ENCODE measurements around the gene CCDC57.
A peak's percentile ranks its signal among the peaks of the same experiment; 100 is the strongest.

CCDC57 gene

DNA sequence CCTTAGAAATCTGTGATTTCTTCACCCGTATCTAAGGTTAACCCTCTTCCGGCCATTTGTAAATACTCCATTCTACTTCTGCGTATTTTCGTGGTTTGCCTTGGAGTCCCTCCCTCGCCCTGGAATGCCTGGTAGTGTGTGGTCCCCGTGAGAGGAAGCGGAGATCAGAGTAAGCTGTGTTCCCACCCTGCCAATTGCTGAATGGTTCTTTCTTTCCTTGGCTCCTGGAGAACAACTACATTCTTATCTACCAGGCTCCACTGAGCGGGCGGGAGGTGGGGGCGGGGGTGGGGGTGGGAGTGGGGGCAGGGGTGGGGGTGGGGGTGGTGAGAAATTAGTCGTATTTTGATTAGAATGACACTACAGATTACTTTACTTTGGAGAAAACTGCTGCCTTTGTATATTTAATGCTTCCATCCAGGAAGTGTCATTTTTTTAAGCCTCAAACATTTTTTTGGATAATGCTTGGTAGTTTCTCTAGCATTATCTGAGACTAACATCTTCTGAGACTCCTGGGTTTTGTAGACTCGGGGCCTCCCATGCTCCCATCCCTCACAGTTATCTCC lies 93.7 kb downstream of the CCDC57 start:
- no peak for DNase-seq

DNA sequence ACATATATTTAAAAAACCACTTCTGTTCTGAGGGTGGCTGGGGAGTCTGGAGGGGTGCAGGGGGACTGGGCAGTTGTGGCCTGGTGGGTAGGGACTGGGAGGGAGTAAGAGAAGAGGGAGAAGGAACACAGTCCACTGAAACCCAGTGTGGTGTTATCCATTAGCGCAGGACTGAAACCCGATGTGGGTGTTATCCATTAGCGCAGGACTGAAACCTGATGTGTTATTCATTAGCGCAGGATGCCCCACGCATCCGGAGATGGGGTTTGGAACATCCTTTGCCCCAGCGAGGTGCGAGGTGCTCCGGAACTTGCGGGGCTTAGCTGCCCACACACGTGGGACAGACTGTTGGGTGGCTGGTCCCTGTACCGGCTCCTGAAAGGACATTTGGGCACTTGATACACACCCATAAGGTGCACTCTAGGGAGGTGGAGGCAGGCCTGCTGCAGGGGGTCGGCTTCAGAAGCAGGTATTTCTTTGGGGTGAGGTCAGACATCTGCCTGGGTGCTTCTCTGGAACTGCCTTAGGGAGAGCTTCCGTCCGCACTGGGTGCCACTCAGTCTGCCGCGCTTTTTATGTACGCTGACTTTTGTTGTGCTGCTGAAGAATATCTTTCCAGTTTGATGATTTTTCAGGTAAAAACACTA lies 94.4 kb downstream of the CCDC57 start:
- no peak for DNase-seq

DNA sequence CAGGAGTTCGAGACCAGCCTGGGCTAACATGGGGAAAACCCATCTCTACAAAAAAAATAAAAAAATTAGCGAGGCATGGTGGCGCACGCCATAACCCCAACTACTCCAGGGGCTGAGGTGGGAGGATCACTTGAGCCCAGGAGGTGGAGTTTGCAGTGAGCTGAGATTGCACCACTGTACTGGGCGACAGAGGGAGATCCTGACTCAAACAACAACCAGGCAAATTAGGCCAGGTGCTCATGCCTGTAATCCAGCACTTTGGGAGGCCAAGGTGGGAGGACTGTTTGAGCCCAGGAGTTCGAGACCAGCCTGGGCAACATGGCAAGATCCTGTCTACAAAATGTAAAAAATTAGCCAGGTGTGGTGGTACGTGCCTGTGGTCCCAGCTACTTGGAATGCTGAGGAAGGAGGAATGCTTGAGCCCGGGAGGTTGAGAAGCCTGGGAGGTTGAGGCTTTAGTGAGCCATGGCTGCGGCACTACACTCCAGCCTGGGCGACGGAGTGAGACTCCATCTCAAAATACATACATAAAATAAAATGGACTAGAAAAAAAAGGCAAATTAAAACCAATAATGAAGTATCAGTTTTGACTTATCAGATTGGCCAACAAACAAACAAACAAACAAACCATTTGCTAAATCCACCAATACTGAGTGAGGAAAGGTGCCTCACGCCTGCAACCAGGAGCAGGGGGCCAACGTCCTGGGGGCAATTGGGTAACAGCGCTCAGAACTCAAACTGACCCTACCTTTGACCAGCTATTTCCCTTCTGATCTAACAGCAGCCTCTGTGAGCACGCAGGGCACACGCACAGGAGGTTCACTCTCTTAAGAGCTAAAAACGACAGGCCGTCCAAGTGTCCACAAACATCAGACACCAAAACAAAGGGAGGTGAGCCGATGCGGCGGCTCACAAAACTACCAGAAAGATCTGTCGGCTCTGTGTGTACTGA lies 95.2 kb downstream of the CCDC57 start:
- no peak for DNase-seq

DNA sequence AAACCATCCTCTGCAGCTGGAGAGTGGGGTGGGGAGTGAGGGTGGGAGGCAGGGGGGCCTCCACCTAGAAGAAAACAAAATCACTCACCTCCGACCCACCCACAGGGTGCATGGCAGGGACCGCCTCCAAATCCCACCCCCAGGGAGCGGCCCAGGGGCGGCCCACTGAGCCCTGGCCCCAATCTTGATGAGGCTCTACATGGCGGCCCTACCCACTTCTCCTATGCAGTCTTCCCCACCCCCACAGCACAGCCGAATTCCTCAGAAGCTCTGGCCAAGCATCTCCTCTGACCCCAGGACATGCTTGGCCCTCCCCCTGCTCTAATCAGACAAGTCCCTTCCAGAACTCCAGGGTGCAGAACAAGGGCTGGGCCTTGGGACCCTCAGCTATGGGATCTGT lies 96.4 kb downstream of the CCDC57 start:
- no peak for DNase-seq

DNA sequence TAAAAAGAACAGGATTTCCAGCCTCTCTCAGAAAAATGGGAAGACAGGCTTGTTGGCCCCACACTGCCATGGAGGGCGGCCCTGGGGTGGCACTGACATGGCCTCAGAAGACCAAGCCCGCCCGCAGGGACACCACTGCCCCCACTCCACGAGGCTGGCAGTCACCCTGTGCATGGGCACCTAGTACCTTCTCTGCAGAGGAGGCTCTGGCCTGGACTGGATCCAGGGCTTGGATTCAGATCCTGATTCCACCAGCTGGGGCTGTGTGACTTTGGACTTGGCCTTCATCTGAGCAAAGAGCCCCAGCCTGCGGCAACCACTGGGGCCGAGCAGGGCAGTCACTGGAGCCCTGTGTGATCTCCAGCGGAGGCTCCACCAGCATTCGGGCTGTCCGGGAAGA lies 97.8 kb downstream of the CCDC57 start:
- DNase-seq, result no peak

DNA sequence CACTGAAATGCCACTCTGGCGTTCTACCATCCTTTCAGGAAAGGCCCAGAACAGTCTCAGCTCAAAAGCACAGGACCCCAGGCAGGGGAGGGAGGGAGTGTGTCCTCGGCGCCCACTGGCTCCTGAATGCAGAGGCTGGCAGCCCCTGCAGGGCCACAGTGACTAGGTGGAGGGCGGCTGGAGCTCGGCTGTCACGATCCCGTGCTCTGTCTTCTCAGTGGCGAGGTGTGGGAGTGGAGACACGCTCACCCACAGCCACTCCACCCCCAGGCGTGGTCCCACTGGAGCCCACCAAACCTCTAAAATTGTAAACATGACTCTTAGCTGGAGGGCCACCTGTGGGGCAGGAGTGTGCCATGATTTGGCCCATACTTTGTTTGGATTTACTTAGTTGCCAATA lies 98.2 kb downstream of the CCDC57 start:
- DNase-seq, result no peak

DNA sequence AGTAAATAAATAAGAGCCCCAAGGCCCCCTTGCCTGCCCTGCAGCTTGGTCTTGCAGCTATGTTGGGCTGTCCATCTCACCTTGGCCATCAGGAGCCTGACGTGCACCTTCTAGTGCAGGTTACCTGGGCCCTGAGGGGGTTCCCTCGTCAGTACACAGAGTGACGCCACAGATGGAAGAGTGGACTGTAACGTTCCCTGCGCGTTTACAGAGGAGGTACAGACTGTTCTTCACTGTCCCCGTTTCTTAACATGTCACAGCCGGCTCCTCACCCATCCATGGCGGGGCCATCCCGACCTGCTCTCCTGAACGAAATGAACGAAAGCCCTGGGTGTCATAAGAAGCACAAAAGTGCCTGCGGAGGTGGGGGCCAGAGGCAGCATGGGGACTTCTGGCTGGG lies 98.7 kb downstream of the CCDC57 start:
- no peak for DNase-seq

DNA sequence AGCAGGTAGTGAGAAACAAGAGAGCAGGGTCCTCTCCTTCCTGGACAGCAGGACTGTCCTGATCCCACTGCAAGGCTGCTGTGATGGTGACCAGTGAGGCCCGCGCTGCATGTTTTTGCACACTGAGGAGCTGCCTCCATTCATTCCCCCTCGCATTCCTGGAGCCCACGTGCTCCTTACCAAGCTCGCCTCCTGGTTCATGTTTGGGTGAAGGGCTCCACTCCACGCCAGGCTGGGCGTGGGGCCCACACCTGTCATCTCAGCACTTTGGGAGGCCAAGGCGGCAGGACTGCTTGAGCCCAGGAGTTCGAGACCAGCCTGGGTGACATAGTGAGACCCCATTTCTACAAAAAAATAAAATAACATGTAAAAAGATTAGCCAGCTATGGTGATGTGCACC lies 99.2 kb downstream of the CCDC57 start:
- DNase-seq, result no peak

DNA sequence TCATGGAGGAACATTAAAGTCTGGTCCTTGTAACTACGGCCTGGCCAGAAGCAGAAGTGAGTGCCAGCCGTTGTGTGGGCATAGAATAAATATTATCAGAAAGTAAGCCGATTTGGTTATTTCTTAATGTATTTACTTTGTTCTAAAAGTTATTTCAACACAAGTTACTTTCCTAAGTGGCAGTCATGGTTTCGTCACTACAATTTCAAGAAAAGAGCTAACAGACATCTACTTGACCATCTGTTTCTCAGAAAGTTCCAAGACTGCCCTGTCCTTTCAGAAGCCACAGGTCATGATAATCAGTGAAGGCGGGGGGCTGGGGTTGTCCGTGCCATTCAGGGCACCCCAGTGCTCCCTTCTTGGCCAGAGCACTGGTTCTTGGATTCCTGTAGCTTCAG lies 99.7 kb downstream of the CCDC57 start:
- DNase-seq, result no peak

DNA sequence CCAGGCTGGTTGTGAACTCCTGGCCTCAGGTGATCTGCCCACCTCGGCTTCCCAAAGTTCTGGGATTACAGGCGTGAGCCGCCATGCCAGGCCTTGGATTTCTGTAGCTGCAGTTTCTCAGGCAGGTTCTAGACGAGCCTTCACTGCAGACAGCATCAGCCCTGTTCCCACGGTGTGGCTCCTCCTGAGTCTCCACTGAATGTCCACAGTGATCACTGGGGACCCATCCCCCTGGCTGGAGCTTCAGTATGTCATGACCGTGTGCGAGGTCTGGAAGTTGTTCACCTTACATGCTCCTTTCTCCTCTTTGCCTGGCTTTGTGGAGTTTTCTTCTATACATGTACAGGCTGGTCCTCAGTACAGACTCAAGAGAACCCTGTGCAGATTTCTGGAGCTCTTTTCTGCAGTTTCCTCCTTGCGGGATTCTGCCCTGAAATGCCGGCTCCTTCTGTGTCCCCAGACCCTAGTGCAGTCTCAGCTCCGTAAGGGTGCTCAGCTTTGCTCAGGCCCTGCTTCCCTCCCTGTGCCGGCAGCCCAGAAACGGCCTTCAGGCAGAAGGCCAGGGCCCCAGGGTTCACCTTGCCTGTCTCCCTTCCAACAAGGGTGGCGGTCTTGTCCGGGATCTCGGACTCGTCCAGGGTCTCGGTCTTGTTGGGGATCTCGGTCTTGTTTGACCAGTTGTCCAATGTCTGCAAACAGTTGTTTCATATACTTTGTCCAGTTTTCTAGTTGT lies 100.3 kb downstream of the CCDC57 start:
- no peak for DNase-seq

DNA sequence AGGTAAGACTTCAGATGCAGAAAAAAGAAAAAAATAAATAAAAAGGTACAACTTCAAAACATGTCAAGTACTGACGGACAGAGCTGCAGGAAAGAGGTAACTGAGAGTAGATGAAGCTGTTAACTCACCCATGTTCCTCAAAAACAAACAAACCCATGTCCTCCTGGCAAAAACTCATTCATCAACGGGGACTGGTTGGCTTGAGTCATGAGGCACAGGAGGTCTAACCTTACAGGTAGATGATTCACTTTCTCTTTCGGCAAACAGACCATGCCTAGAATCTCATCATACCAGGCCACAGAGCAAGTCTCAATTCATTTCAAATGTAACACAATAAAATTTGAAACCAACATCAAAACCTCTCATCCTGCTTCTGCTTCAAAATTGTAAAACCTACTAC lies 102.3 kb downstream of the CCDC57 start:
- no peak for DNase-seq

DNA sequence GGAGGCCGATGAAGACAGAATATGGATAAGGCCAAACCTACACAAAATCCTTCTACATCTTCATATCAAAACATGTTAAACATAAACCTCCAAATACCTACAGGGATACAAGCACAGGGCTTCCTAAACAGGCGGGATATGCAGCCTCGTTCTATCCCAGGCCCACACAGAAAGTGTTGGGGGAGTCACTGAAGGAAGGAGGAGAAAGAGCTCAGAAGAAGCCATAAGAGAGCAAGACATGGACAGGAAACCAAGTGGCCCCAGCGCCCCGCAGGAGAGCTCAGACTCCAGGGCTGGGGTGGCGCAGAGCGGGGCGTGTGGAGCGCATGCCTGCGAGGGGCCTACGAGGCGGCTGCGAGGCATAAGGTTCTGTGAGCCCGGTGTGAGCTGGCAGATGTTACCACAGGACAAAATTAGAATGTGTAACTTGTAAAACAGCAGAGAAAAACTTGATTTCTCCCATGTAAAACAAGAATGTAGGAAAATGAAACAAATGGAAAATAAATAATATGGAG lies 103.6 kb downstream of the CCDC57 start:
- DNase-seq, result no peak

DNA sequence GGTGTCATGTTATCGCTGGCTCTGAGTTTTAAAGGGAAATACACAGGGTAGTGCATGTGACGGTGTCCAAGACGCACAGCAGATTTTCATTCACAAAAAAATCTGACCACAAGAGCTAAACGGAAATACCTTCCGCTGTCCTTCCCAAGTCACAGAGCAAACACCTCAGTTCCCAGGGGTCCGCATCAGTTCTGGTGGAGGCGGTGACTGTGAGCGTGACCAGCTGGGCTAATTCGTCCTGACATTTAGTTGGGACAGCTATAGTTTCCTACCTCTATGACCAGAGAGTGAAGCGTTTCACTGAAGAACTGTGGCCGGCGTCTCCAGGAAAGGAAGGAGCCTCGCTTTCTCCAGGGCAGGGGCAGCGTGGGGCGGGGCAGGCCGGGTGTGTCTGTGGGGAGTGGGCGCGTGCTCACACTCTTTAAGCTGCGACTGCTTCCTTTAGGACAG lies 104.1 kb downstream of the CCDC57 start:
- no peak for DNase-seq

DNA sequence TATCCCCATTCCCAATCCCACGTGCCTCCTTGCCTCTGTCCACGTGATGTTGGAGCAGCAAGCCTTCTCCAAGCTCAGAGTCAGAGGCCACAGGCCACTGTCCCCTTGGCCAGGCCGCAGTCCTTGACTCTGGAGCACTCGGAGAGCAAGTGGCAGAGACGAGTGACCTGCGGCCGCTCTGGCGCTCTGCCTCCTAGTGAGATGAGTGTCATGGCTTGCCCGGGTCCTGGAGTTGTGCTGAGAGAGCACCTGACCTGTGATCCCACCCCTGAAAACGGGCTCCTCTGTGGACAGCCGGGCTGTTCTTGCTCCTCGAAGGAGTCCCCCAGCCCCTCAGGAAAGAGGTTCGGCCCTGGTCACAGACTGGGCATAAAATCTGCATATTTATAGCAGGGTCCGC lies 104.6 kb downstream of the CCDC57 start:
- no peak for DNase-seq

DNA sequence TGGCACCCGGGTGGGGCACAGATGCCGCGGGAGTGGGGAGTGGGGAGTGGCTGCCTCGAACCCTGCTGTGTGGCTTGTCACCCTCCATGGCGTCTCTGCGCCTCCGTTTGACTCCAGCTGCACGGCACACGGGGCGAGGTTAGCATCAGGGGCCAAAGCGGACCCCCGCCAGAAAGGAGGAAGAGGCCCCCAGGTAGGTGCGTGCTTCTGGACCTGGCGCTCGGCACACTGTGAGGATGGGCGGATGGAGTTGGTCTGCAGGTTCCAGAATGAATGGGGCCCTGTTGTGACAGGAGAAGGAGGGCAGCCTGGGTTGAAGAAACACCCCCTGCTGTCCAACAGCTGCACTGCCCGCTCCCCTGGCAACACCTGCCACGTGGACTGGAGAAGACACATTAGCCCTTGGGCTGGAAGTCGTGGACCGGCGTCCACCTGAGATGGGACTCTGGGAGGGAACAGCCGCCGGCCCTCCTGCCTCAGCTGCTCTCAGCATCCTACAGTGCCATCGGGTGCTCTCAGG lies 105.2 kb downstream of the CCDC57 start:
- DNase-seq, result peak in 1 of 2 experiments; percentile 1

DNA sequence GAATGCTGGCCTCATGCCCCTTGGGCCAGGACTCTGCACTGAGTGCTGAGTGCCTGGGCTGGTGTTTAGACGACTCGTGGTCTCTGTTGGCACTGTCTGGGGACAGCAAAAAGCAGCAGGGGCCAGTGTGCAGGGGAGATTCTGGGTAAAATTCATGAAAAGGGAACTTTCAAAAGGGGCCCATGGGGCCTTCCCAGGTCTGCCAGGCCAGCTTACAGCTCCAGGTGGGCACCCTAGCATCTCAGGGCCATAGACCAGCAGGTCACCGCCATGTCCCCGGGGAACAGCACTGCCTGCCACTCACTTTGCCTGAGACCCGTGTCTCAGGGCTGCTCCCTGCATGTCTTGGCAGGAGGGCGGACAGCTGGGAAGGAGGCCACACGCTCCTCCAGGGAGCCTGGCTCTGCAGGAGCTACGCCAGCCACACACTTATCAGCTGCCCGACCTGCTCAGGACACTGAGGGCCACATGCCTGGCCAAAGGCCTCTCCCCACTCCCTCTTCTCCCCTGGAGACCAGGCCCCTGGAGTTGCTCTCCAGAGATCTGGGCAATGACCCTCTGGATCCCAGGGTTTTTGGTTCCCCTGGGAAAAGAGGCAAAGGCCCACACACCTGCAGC lies 105.8 kb downstream of the CCDC57 start:
- no peak for DNase-seq

DNA sequence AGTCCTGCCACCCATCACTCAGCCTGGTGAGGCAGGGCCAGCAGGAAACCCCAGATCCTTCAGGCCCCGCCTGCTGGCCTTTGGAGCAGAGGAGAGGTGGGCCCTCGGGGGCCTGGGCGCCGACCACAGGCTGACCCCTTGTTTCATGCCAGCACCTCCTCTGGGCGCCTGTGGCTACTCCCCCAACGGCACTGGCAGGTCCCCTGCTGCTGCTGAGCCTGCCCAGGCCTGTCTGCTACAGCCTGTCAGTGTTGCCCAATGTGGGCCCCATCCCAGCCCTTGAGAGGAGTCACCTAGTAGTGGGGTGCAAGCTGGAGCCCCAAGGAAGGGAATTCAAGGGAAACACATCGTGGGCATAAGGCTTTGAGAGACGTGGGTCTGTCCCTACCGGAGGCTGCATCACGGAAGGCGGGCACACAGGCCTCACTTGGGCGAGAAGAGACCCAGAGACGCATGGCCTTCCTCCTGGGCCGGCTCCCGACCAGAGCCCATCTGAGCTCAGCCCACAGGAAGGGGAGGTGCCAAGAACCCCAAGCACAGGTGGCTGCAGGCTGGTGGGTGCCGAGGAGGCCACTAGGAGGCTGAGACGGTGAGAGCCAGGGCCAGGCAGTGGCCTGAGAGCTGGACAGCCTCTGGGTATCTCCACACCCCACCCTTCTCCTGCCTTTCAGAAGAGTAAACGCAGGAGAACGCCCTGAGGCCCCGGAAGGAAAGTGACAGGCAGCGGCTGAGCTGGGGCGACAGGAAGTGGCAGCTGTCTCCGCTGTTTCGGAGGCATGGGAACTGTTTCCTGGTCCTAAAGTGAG lies 106.6 kb downstream of the CCDC57 start:
- DNase-seq, result peak; percentile 48 to 62

DNA sequence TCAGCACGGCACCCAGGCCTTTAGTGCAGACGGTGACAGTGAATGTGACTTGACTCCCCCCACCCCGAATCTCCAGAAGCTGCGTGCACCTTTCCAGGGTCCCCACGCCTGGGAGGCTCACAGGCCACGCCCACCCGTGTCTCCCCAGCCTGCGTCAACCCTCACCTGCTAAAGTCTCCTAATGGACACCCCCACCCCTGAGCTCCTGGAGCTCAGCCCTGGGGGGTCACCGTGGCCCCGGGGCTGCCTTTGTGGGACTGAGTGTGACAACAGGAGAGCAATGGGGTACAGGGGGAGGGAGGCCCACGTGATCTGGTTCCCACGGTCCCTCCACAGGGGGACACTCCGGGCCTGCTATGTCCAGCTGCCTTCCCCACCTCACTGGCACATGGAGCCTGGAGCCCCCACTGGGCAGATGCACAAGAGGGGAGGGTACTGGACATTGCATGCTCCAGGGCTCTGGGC lies 107.2 kb downstream of the CCDC57 start:
- DNase-seq, result no peak

DNA sequence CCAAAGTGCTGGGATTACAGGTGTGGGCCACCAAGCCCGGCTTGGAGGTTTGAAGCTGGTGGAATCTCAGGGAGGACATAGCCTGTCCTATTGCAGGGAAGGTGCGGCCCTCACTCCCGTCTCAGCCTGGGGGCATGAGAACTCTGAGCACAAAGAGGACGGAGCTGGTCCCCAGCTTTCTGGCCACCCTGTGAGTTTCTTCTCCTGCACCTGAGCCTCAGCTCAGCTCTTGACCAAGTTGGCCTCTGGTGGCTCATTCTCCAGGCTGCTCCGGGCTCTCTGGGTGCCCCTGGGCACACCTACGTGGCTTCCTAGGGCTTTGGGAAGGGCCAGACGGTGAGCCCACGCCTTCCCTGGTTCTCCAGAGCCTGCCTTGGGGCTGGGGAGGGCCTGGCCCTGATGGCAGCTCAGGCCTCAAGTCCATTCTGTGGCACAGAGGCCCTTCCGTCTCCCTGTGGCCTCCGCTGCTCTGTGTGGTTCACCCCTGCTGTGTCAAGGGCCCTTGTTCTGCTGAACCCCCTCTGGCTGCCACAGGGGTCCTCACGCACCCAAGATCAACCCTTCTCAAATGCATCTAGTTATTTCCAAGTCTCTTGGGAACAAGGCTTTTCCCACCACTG lies 107.7 kb downstream of the CCDC57 start:
- no peak for DNase-seq

DNA sequence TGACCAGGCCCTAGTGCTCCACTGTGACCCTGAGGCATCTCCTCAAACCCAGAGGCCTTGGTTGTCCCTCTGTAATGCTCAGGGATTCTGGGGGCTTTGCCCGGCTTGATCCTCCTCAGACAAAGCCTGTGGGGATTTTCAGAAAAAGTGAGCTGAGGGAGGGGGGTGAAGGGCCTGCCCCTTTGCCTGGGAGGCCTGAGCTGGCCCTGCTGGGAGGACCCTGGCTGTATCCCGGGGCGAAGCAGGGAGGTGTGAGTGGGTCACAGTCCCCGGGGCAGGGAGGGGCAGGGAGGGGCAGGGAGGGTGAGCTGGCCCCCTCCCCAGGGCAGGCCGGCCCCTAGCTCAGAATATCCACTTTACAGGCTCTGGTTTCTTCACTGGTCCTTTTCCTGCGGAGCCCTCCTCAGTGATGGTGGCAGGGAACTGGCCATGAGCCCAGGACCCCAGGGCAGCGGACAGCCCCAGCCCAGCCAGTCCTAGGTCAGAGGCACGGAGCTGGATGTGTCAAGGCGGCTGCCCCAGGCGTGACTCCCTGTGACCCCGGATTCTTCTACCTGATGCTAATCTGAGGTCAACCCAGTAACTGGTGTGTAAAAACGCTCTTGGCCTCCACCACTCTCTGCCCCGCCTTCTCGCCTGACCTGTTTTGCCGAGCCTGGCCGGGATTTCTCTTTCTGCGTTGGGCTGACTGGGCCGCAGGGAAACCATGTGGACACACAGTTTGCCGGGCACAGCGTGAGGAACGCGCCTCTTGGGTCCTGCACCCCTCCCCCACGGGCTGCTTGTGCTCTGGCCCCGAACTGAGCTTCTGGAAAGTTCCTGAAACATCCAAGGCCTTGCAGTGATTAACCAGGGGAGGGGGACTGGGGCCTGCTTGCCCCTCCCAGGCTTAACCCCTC lies 108.8 kb downstream of the CCDC57 start:
- DNase-seq, result no peak

All from stimulated activated CD4-positive, alpha-beta T cell treated with anti-CD3 and anti-CD28 coated beads, Interleukin-4, amount 100 ng/mL, for 4 hours (primary cell).